Erythroblast (primary cell): ENCODE measurements around the gene FBLN5.

ENCODE experiments used
- GATA1 ChIP-seq: IDR thresholded peaks from 2 replicates; pipeline ENCODE4 v1.6.1; 2011; ENCODE audit warnings: low read depth, mild to moderate bottlenecking, control low read depth, low read length, moderate library complexity
- POLR2A ChIP-seq: IDR thresholded peaks from 2 replicates; pipeline ENCODE4 v1.6.1; 2011; ENCODE audit warnings: mild to moderate bottlenecking, low read length

- TF ChIP-seq POLR2A: no peak
- no peak for TF ChIP-seq GATA1
Observed at GRCh38 chr14:91843437-91843836, 104.1 kb downstream of the FBLN5 start.
